K562 (cell line): ENCODE measurements around the gene SAMD14. TPM values are rescaled to one million over a fixed set of nuclear protein-coding genes. Genes with fewer than 3 reads are reported as not detected.

Experiments
- ATAC-seq: fragments of 200-7000 bp; cut with Tn5 transposase; 3 replicates; pipeline ENCODE4 v1.9.1; 2020; ENCODE audit warnings: moderate library complexity
- BruUV-seq: library from RNA; stranded (reverse); fragments of 400-500 nt; replicated peaks from 2 replicates; lab custom pipeline; 2021; lab: Mats Ljungman, UMichigan
- CTCF ChIA-PET: fragments of 300-600 bp; formaldehyde crosslinking; extraction: SDS; loops from one replicate; lab custom pipeline; 2021; ENCODE audit warnings: low intra/inter-chr PET ratio; lab: Yijun Ruan, JAX
- POLR2A ChIA-PET: fragments of 300-600, 350-650 bp; sonication (Branson Sonifier 250); formaldehyde crosslinking; extraction: SDS; loops from one replicate; lab custom pipeline; 2021; ENCODE audit warnings: antibody characterized with exemption, inconsistent platforms; lab: Yijun Ruan, JAX
- DNase-seq, 4 experiments: peaks; one replicate each; pipeline versions ENCODE4 v3.0.0 to v3.0.0-alpha.2; 2011 to 2018; ENCODE audit warnings: low spot score in 3 of 4, mixed read lengths in 3 of 4; ENCODE audit errors: extremely low read depth in 1 of 4
- FAIRE-seq: peaks from 2 replicates; lab custom pipeline; 2011; peaks lifted over from hg19 to GRCh38; lab: Jason Lieb, UNC
- H2AFZ ChIP-seq: 2 replicates; pipeline ENCODE4 v1.6.0; 2011; ENCODE audit warnings: low read depth, low read length, control low read depth, inconsistent platforms
- H3K27ac ChIP-seq: fragments of 200-600 bp; 3 replicates; pipeline ENCODE4 v1.8.0; 2011; ENCODE audit warnings: low read depth, mild to moderate bottlenecking, control low read depth, inconsistent platforms, low read length, moderate library complexity, mixed read lengths; ENCODE audit errors: extremely low read depth
- H3K27me3 ChIP-seq, 2 experiments: fragments of 300-600 bp in 1 of 2; 2 replicates in 1 of 2; 3 replicates in 1 of 2; pipeline versions ENCODE4 v1.6.0 to v1.8.0; 2011; ENCODE audit warnings: inconsistent platforms in 2 of 2, low read length in 2 of 2, mild to moderate bottlenecking in 1 of 2, mixed read lengths in 1 of 2, moderate library complexity in 1 of 2; ENCODE audit not compliant: control insufficient read depth in 2 of 2, insufficient read depth in 2 of 2
- H3K36me3 ChIP-seq: fragments of 300-600 bp; 3 replicates; pipeline ENCODE4 v1.8.0; 2011; ENCODE audit warnings: mild to moderate bottlenecking, low read length, inconsistent platforms; ENCODE audit not compliant: control insufficient read depth, insufficient read depth
- H3K4me1 ChIP-seq, 2 experiments: fragments of 200-600 bp in 1 of 2; replicated peaks in 1 of 2; 2 replicates in 1 of 2; 3 replicates in 1 of 2; pipeline versions ENCODE4 v1.5.1 to v1.8.0; 2011; ENCODE audit warnings: inconsistent platforms in 2 of 2, low read length in 2 of 2, mild to moderate bottlenecking in 1 of 2, mixed read lengths in 1 of 2, moderate library complexity in 1 of 2; ENCODE audit not compliant: control insufficient read depth in 2 of 2, insufficient read depth in 2 of 2
- H3K4me2 ChIP-seq: 2 replicates; pipeline ENCODE4 v1.6.1; 2011; ENCODE audit warnings: low read length, control low read depth, inconsistent platforms, mixed read lengths; ENCODE audit not compliant: insufficient read depth
- H3K4me3 ChIP-seq: fragments of 200-600 bp; sonication (generic), shearing (Covaris generic); 2 replicates; pipeline ENCODE4 v1.5.1; 2016; ENCODE audit warnings: control low read depth, inconsistent platforms
- H3K79me2 ChIP-seq: fragments of 200-600 bp; 3 replicates; pipeline ENCODE4 v1.8.0; 2011; ENCODE audit warnings: low read length, inconsistent platforms; ENCODE audit not compliant: control insufficient read depth, insufficient read depth
- H3K9ac ChIP-seq, 2 experiments: 2 replicates each; pipeline versions ENCODE4 v1.6.0 to v1.6.1; 2011; ENCODE audit warnings: low read depth in 2 of 2, low read length in 2 of 2, control low read depth in 1 of 2, inconsistent platforms in 1 of 2, mild to moderate bottlenecking in 1 of 2, mixed read lengths in 1 of 2; ENCODE audit not compliant: insufficient read depth in 1 of 2
- H3K9me1 ChIP-seq: one replicate; pipeline ENCODE4 v1.6.0; 2011; ENCODE audit warnings: inconsistent platforms, mild to moderate bottlenecking, low read length, moderate library complexity; ENCODE audit not compliant: control insufficient read depth, insufficient read depth
- H3K9me3 ChIP-seq: replicated peaks from 2 replicates; pipeline ENCODE4 v1.5.1; 2011; ENCODE audit warnings: low read depth, low read length, inconsistent platforms; ENCODE audit not compliant: control insufficient read depth, insufficient read depth
- H4K20me1 ChIP-seq: replicated peaks from 2 replicates; pipeline ENCODE4 v1.6.1; 2011; ENCODE audit warnings: low read length, inconsistent platforms, mixed read lengths; ENCODE audit not compliant: control insufficient read depth, insufficient read depth
- CCNT2 ChIP-seq: IDR thresholded peaks from 2 replicates; pipeline ENCODE4 v1.6.1; 2011; ENCODE audit warnings: borderline replicate concordance, low read depth, mild to moderate bottlenecking, moderate library complexity, mixed read lengths, low read length; ENCODE audit not compliant: insufficient read length; ENCODE audit errors: extremely low read depth
- KLF13 ChIP-seq: fragments of 450-650 bp; IDR thresholded peaks from 2 replicates; pipeline ENCODE4 v1.6.1; 2016; ENCODE audit warnings: missing genetic modification characterization, low read depth, mild to moderate bottlenecking, missing compliant biosample characterization, moderate library complexity, borderline replicate concordance
- NR4A1 ChIP-seq, 2 experiments: fragments of 250-450 bp in 1 of 2; fragments of 450-650 bp in 1 of 2; sonication (Bioruptor Pico) in 1 of 2; IDR thresholded peaks; 2 replicates each; pipeline versions ENCODE4 v1.4.0 to v1.6.1; 2016 to 2020; ENCODE audit warnings: mild to moderate bottlenecking in 2 of 2, missing compliant biosample characterization in 1 of 2, missing genetic modification characterization in 1 of 2, moderate library complexity in 1 of 2
- ZNF175 ChIP-seq: fragments of 200-800 bp; sonication (Bioruptor generic); IDR thresholded peaks from 2 replicates; pipeline ENCODE4 v1.6.1; 2016; ENCODE audit warnings: low read depth, mild to moderate bottlenecking, missing genetic modification characterization, missing compliant biosample characterization
- ZNF830 ChIP-seq: fragments of 250-450 bp; sonication (Bioruptor Pico); IDR thresholded peaks from 2 replicates; pipeline ENCODE4 v1.5.0; 2021; ENCODE audit warnings: mild to moderate bottlenecking
- WGBS: fragments of 100-300 bp; shearing (Covaris generic); methylation state at CpG from one replicate; pipeline ENCODE4 v1.1.6; 2016; ENCODE audit warnings: low coverage, mixed read lengths; ENCODE audit not compliant: insufficient coverage; ENCODE audit errors: missing lambda C conversion rate; 5-methylcytosine and 5-hydroxymethylcytosine counted together
- in situ Hi-C: fragments of 300-500 bp; cut with MboI; formaldehyde crosslinking; loops from 4 replicates; pipeline ENCODE4 v1.15.0; 2018; ENCODE audit warnings: inconsistent platforms, mixed read lengths
- intact Hi-C: fragments of 100-400 bp; cut with micrococcal nuclease; formaldehyde crosslinking; loops from 2 replicates; pipeline ENCODE4 v1.14.2; 2022
- polyA plus RNA-seq, 8 experiments: library from polyadenylated mRNA; depleted of rRNA in 4 of 8; stranded (reverse) in 5 of 8; unstranded in 3 of 8; fragments of >200 nt; fragmentation: Nextera tagmentation in 2 of 8; fragmentation: Illumina TruSeq in 1 of 8; extraction: Ambion mirVana in 2 of 8; extraction: Trizol in 1 of 8; gene quantifications; 2 replicates each; pipeline versions ENCODE4 v1.2.1 to v1.2.3, GENCODE V29; 2011 to 2014; ENCODE audit warnings: inconsistent platforms in 1 of 8, missing spikeins in 1 of 8
- total RNA-seq, 7 experiments: library from RNA; depleted of rRNA in 6 of 7; stranded (reverse); fragments of >200 nt in 6 of 7; fragmentation: Illumina TruSeq in 2 of 7; extraction: Trizol in 2 of 7; gene quantifications; 2 replicates each; pipeline versions ENCODE4 v1.2.1 to v1.2.3, GENCODE V29; 2011 to 2021; ENCODE audit warnings: low replicate concordance in 1 of 7
- TF ChIP-seq, protein P1 (sequence below): sonication (generic); formaldehyde crosslinking; IDR thresholded peaks from 2 replicates; pipeline ENCODE4 v1.8.0; 2022; ENCODE audit warnings: mild to moderate bottlenecking, missing genetic modification reagents
- TF ChIP-seq, protein P2 (sequence below): fragments of 200-800 bp; sonication (Bioruptor generic); IDR thresholded peaks from 2 replicates; pipeline ENCODE4 v1.6.1; 2017; ENCODE audit warnings: missing genetic modification characterization, missing compliant biosample characterization

Gene SAMD14
- total and polyA plus RNA-seq, 9 of the 15 experiments (the other 6 are each of a cell fraction or from before 2014, with no cell fraction given) = 0.04 to 0.07 TPM; not detected in 7

DNA sequence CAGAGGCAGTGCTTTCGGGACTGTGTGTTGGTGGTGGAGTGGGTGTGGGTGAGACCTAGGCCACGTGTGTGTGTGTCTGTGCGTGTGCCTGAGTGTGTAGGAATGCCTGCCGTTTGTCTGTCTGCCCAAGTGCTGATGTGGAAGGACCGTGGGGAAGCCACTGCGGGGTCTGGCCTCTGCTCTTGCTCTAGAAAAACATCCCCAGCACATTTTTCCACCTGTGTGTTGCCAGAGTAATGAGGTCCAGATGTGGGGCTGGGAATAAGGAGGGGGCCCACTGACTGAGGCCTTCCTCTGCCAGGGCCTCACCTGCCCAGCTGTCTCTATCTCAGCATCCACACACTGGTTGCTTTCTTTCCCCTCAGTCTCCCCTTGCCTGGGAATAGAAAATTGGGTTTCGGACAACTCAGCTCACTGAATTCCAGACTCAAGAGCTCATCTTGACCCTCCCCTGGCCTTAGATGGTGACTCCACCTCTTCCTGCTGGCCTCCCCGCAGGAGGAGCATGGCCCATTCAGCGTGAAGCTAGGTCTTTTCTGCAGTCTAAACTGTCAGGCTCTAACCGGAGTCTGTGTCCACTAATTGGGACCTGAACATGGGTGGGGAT lies 43.5 kb upstream of the SAMD14 start:
- TF ChIP-seq ZNF830 (CRISPR knock-in tag) (no peak), KLF13 (tag) (no peak), CCNT2 (no peak), NR4A1 (CRISPR knock-in tag; IDR thresholded peaks at IDR 0.05) (no peak), NR4A1 (tag; IDR thresholded peaks at IDR 0.05) (no peak), ZNF175 (CRISPR knock-in tag) (no peak)
- TF ChIP-seq, protein P1, sequence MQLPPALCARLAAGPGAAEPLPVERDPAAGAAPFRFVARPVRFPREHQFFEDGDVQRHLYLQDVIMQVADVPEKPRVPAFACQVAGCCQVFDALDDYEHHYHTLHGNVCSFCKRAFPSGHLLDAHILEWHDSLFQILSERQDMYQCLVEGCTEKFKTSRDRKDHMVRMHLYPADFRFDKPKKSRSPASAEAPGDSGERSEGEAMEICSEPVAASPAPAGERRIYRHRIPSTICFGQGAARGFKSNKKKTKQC (CRISPR knock-in tag) = no peak
- TF ChIP-seq, protein P2, sequence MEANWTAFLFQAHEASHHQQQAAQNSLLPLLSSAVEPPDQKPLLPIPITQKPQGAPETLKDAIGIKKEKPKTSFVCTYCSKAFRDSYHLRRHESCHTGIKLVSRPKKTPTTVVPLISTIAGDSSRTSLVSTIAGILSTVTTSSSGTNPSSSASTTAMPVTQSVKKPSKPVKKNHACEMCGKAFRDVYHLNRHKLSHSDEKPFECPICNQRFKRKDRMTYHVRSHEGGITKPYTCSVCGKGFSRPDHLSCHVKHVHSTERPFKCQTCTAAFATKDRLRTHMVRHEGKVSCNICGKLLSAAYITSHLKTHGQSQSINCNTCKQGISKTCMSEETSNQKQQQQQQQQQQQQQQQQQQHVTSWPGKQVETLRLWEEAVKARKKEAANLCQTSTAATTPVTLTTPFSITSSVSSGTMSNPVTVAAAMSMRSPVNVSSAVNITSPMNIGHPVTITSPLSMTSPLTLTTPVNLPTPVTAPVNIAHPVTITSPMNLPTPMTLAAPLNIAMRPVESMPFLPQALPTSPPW = no peak
- Histone ChIP-seq H3K79me2 (no peaks in the 10 kb centered on the region), H3K4me2 (no peak overlapping the region), H3K9ac (0 out of 4 replicates have a peak overlapping the region, but pooled peaks of 1 of the 2 experiments have one; percentile 54), H4K20me1 (peaks cover 13% of the 10 kb centered on the region), H3K27me3 (peaks cover 2 to 13% of the 10 kb centered on the region in 2 experiments; a peak in 2 of 5 replicates), H3K4me3 (no peak overlapping the region), H3K4me1 (peaks cover 5 to 20% of the 10 kb centered on the region in 2 experiments; a peak in 3 of 5 replicates), H2AFZ (no peak overlapping the region), H3K36me3 (no peaks in the 10 kb centered on the region), H3K9me1 (no peaks in the 10 kb centered on the region), H3K9me3 (no peaks in the 10 kb centered on the region), H3K27ac (no peak overlapping the region)
- FAIRE-seq (no peak), DNase-seq (no peak), ATAC-seq (no peak)
- 24% methylated on average over 10 of the region's 10 CpGs for WGBS
- CTCF ChIA-PET = interaction anchor here (0.6 kb wide), 1 partner anchor 325 kb away, joined by 3 read pairs; no protein-coding TSS in a partner anchor
- in situ Hi-C loops (no loop called here), intact Hi-C loops (no loop called here)
- BruUV-seq = no TSS peak
- POLR2A ChIA-PET = no interaction called here
